ENCODE measurements around the gene TAS1R2.
"Not testable (repeated sequence)": the region's sequence is repeated elsewhere in the genome, so short reads cannot be mapped to it uniquely, and the experiment has no call there.

The TAS1R2 gene

DNA sequence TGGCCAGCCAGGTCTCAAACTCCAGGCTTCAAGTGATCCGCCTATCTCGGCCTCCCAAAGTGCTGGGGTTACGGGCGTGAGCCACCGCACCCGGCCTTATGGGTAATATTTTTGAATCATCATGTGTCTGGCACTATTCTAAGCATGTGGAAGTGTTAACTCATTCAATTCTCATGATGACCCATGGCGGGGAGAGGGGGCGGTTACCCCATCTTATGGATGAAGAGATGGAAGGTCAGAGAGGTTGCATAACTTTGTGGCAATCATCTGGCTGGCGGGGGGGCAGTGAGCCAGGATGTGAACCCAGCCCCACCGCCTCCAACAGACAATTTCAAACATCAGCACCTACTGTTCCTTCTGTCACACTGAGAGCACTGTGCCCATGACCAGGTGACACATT is 11.5 kb upstream of the TAS1R2 start:
- in situ Hi-C loops (cut with MboI; ENCODE audit: low pct_unique_long_range_greater_than_20kb, low sequenced_read_pairs, unreplicated experiment): no loop called here

DNA sequence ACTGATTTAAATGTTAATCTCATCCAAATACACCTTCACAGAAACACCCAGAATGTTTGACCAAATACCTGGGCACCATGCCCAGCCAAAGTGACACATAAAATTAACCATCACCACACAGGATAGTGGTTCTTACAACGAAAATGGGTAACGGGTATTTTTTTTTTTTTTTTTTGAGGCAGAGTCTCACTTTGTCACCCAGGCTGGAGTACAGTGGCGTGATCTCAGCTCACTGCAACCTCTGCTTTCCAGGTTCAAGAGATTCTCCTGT is 11.1 kb upstream of the TAS1R2 start:
- in situ Hi-C loops (cut with MboI; ENCODE audit: low pct_unique_long_range_greater_than_20kb, low sequenced_read_pairs, unreplicated experiment); DNase-seq (ENCODE audit: low spot score): not testable (repeated sequence)

More for the DNA sequence above, 11.5 kb upstream of the TAS1R2 start:
- TF ChIP-seq, protein P1, sequence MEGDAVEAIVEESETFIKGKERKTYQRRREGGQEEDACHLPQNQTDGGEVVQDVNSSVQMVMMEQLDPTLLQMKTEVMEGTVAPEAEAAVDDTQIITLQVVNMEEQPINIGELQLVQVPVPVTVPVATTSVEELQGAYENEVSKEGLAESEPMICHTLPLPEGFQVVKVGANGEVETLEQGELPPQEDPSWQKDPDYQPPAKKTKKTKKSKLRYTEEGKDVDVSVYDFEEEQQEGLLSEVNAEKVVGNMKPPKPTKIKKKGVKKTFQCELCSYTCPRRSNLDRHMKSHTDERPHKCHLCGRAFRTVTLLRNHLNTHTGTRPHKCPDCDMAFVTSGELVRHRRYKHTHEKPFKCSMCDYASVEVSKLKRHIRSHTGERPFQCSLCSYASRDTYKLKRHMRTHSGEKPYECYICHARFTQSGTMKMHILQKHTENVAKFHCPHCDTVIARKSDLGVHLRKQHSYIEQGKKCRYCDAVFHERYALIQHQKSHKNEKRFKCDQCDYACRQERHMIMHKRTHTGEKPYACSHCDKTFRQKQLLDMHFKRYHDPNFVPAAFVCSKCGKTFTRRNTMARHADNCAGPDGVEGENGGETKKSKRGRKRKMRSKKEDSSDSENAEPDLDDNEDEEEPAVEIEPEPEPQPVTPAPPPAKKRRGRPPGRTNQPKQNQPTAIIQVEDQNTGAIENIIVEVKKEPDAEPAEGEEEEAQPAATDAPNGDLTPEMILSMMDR (IDR thresholded peaks at IDR 0.05; ENCODE audit: extremely low read depth, insufficient read depth, missing control alignments): no peak
- DNase-seq (ENCODE audit: low spot score): no peak

DNA sequence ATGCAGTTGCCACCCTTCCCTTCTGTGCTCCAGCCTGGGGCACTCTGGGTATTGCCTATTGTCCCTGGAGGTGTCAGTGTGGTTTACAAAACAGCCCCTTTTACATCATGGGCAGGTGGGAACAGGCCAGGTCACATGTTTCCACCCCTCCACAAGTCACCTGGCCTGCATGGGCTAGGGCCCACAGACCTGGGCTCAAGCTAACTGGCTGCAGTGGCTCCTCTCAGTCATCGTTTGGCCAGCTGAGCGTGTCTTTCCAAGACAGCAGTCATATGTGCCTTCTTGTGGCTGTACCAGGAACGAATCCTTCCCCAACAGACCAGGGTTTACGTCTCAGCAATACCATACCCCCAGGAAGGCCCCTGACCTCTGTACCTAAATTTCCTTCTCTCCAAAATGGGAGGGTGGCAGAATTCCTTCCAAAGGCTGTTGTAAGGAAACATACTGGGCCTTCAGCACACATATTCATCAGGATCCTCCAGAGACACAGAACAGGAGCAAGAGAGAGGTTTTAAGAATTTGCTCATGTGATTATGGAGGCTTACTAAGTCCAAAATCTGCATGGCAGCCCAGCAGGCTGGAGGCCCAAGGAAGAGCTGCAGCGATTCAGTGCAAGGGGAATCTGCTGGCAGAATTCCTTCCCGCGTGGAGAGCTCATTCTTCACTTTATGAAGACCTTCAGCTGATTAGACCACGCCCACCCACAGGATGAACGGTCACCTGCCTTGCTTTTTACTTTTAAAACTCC is 10.6 kb upstream of the TAS1R2 start:
- no peak for DNase-seq (ENCODE audit: low spot score)
- TF ChIP-seq, protein P1 (IDR thresholded peaks at IDR 0.05; ENCODE audit: extremely low read depth, insufficient read depth, missing control alignments): no peak
- in situ Hi-C loops (cut with MboI; ENCODE audit: low pct_unique_long_range_greater_than_20kb, low sequenced_read_pairs, unreplicated experiment): no loop called here

DNA sequence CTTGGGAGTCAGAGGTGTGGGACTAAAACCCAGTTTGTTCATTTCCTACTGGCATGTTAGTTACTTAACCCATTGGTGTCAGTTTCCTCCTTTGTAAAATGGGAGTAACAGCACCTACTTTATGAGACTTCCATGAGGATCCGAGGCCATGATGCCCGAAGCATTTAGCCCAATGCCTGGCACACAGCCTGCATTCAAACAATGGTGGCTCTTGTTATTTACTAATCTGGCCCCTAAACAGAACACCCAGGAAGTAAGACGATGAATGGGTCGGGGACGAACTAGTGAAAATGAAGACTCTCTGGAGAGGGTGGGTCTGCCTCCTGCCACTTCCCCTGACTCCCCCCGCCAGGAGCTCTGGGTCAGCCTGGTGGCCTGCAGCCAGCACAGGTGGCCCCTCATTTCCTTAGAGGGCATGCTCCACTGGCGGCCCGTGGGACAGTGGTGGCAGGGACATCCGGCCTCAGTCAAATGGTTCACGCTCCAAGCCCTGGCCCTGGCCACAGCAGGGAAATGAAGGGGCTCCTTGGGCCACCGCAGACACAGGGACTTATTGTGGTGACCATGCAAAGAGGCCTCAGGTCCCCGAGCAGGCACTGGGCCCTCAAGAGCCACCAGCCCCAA is 9.5 kb upstream of the TAS1R2 start:
- in situ Hi-C loops (cut with MboI; ENCODE audit: low pct_unique_long_range_greater_than_20kb, low sequenced_read_pairs, unreplicated experiment): no loop called here
- TF ChIP-seq, protein P1 (IDR thresholded peaks at IDR 0.05; ENCODE audit: extremely low read depth, insufficient read depth, missing control alignments): no peak

DNA sequence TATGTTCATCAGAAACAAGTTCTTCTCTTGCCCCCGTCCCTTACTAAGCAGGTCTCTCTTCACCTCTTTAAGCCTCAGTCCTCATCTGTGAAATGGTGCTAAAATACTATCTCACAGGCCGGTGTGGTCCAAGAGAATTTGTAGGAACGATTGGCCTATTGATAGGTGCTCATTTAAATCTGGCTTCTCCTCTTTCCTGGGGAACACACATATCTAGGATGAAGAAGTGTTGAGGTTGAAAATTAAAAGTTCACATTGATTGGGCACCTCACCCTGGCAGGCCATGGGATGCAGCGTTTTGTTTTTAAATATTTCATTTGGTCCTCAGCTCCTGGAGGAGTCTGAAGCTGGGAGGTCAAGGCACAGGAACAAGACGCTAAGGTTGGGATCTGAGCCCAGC is 8.9 kb upstream of the TAS1R2 start:
- in situ Hi-C loops (cut with MboI; ENCODE audit: low pct_unique_long_range_greater_than_20kb, low sequenced_read_pairs, unreplicated experiment): no loop called here
- TF ChIP-seq, protein P1 (IDR thresholded peaks at IDR 0.05; ENCODE audit: extremely low read depth, insufficient read depth, missing control alignments): no peak

More for the DNA sequence above, 9.5 kb upstream of the TAS1R2 start:
- no peak for DNase-seq (ENCODE audit: low spot score)

DNA sequence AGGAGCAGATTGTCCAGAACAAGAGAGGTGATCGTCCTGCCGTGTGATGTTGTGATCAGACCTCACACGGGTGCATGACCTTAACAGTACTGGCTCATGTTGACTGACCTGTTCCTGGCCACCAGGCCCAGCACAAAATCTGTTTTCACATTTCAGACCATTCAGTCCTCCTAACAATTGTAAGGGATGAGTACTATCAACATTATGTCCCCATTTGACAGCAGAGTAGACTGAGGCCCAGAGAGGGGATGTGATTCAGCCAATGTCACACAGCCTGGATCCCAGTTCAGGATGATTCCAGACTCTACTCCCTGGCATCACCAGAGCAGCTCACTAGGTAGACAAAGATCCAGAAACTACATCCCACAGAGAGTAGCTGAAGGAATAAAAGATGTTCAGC is 7.4 kb upstream of the TAS1R2 start:
- DNase-seq (ENCODE audit: low spot score): no peak
- TF ChIP-seq, protein P1 (IDR thresholded peaks at IDR 0.05; ENCODE audit: extremely low read depth, insufficient read depth, missing control alignments): no peak
- in situ Hi-C loops (cut with MboI; ENCODE audit: low pct_unique_long_range_greater_than_20kb, low sequenced_read_pairs, unreplicated experiment): no loop called here

More for the DNA sequence above, 8.9 kb upstream of the TAS1R2 start:
- DNase-seq (ENCODE audit: low spot score): no peak

DNA sequence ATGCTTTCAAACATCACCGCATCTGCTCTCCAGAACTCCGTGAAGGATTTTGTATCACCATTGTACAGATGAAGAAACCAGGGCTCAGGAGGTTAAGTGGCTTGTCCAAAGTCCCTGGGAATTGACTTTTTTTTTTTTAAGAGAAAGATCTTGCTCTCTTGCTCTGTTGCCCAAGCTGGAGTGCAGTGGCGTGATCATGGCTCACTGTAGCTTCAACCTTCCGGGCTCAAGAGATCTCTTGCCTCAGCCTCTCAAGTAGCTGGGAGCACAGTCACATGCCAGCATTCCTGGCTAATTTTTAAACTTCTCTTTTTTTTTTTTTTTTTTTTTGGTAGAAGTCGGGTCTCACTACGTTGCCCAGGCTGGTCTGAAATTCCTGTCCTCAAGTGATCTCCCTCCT is 6.9 kb upstream of the TAS1R2 start:
- no peak for DNase-seq (ENCODE audit: low spot score)
- in situ Hi-C loops (cut with MboI; ENCODE audit: low pct_unique_long_range_greater_than_20kb, low sequenced_read_pairs, unreplicated experiment): no loop called here
- TF ChIP-seq, protein P1 (IDR thresholded peaks at IDR 0.05; ENCODE audit: extremely low read depth, insufficient read depth, missing control alignments): no peak
